HCT116 (cell line): ENCODE data around the gene ZFHX3. TPM values are rescaled to one million over a fixed set of nuclear protein-coding genes. Genes with fewer than 3 reads are reported as not detected.
"Not testable (repeated sequence)": the region's sequence is repeated elsewhere in the genome, so short reads cannot be mapped to it uniquely, and the experiment has no call there.

Experiments used
- ATAC-seq: fragments of 200-7000 bp; cut with Tn5 transposase; 2 replicates; pipeline ENCODE4 v1.9.1; 2020; ENCODE audit warnings: mild to moderate bottlenecking, moderate library complexity
- BruUV-seq: library from RNA; stranded (reverse); fragments of 400-500 nt; replicated peaks from 2 replicates; lab custom pipeline; 2021; lab: Mats Ljungman, UMichigan
- CTCF ChIA-PET: fragments of 300-600 bp; sonication (Branson Sonifier 250); formaldehyde crosslinking; loops from one replicate; lab custom pipeline; 2021; ENCODE audit warnings: antibody characterized with exemption; lab: Charles Lee
- POLR2A ChIA-PET: fragments of 300-600, 350-600 bp; sonication (Branson Sonifier 250); formaldehyde crosslinking; loops from one replicate; lab custom pipeline; 2021; ENCODE audit warnings: antibody characterized with exemption; lab: Charles Lee
- RAD21 ChIA-PET, 2 experiments: fragments of 300-600 bp; sonication (Branson Sonifier 250); formaldehyde crosslinking; loops; one replicate each; lab custom pipeline; 2023; ENCODE audit warnings: low total read pairs in 2 of 2; ENCODE audit not compliant: uncharacterized antibody in 2 of 2, unreplicated experiment in 2 of 2, low non-redundant PET in 1 of 2; lab: Charles Lee
- DNase-seq: peaks from one replicate; pipeline ENCODE4 v3.0.0-alpha.2; 2010; ENCODE audit warnings: low read depth, low spot score
- H2AFZ ChIP-seq: fragments of 200-600 bp; shearing (Covaris generic), sonication (generic); 2 replicates; pipeline ENCODE4 v1.6.1; 2017; ENCODE audit warnings: low read depth, mixed run types, mixed read lengths, antibody characterized with exemption, low read length; ENCODE audit not compliant: poor library complexity, severe bottlenecking
- H3K27ac ChIP-seq: 2 replicates; pipeline ENCODE4 v1.5.1; 2012; ENCODE audit warnings: low read depth, low read length
- H3K27me3 ChIP-seq: fragments of 200-600 bp; sonication (generic); 2 replicates; pipeline ENCODE4 v1.6.1; 2016; ENCODE audit warnings: mixed run types, low read length, mixed read lengths; ENCODE audit not compliant: insufficient read depth
- H3K36me3 ChIP-seq, 2 experiments: fragments of 200-500 bp in 1 of 2; fragments of 200-600 bp in 1 of 2; sonication (Bioruptor generic) in 1 of 2; sonication (generic) in 1 of 2; 2 replicates each; pipeline versions ENCODE4 v1.5.1 to v1.6.1; 2014 to 2016; ENCODE audit warnings: low read length in 2 of 2, inconsistent platforms in 1 of 2, mixed read lengths in 1 of 2, mixed run types in 1 of 2; ENCODE audit not compliant: insufficient read depth in 2 of 2, control insufficient read depth in 1 of 2
- H3K4me1 ChIP-seq, 2 experiments: fragments of 200-600 bp in 1 of 2; sonication (generic) in 1 of 2; 2 replicates each; pipeline versions ENCODE4 v1.5.1 to v1.6.1; 2012 to 2017; ENCODE audit warnings: low read length in 2 of 2, inconsistent platforms in 1 of 2, mild to moderate bottlenecking in 1 of 2, mixed read lengths in 1 of 2, mixed run types in 1 of 2, moderate library complexity in 1 of 2; ENCODE audit not compliant: insufficient read depth in 2 of 2, control insufficient read depth in 1 of 2
- H3K4me2 ChIP-seq: fragments of 200-600 bp; sonication (generic); 2 replicates; pipeline ENCODE4 v1.6.1; 2017; ENCODE audit warnings: mixed run types, low read length, mixed read lengths
- H3K4me3 ChIP-seq, 2 experiments: fragments of 200-600 bp in 1 of 2; sonication (generic) in 1 of 2; replicated peaks in 1 of 2; 2 replicates each; pipeline ENCODE4 v1.5.1; 2011 to 2016; ENCODE audit warnings: low read length in 2 of 2, control low read depth in 1 of 2, low read depth in 1 of 2, mild to moderate bottlenecking in 1 of 2, mixed read lengths in 1 of 2, mixed run types in 1 of 2
- H3K79me2 ChIP-seq: fragments of 200-600 bp; sonication (generic); 2 replicates; pipeline ENCODE4 v1.6.1; 2017; ENCODE audit warnings: mild to moderate bottlenecking, mixed run types, low read length, moderate library complexity, mixed read lengths; ENCODE audit not compliant: insufficient read depth
- H3K9ac ChIP-seq: fragments of 200-600 bp; sonication (generic); 2 replicates; pipeline ENCODE4 v1.6.1; 2016; ENCODE audit warnings: low read length, mixed read lengths
- H3K9me2 ChIP-seq: fragments of 200-600 bp; sonication (generic), shearing (Covaris generic); 2 replicates; pipeline ENCODE4 v1.6.1; 2017; ENCODE audit warnings: mixed run types, mild to moderate bottlenecking, moderate library complexity; ENCODE audit not compliant: insufficient read depth
- H3K9me3 ChIP-seq, 2 experiments: fragments of 200-500 bp in 1 of 2; fragments of 200-600 bp in 1 of 2; sonication (Bioruptor generic) in 1 of 2; sonication (generic) in 1 of 2; 2 replicates each; pipeline ENCODE4 v1.6.1; 2014 to 2017; ENCODE audit warnings: low read length in 2 of 2, mixed read lengths in 2 of 2, inconsistent platforms in 1 of 2, low read depth in 1 of 2, mild to moderate bottlenecking in 1 of 2, mixed run types in 1 of 2, moderate library complexity in 1 of 2; ENCODE audit not compliant: control insufficient read depth in 1 of 2, insufficient read depth in 1 of 2
- H4K20me1 ChIP-seq: fragments of 200-600 bp; sonication (generic), shearing (Covaris generic); 2 replicates; pipeline ENCODE4 v1.6.1; 2017; ENCODE audit warnings: mixed run types, mild to moderate bottlenecking, moderate library complexity; ENCODE audit not compliant: insufficient read depth
- CEBPB ChIP-seq: IDR thresholded peaks from 2 replicates; pipeline ENCODE4 v1.6.1; 2012; ENCODE audit warnings: low read depth
- intact Hi-C: fragments of 100-400 bp; cut with micrococcal nuclease; formaldehyde crosslinking; loops from 2 replicates; pipeline ENCODE4 v1.10.0; 2022
- total RNA-seq: library from RNA; stranded (reverse); gene quantifications from one replicate; pipeline ENCODE4 v1.2.1, GENCODE V29; 2021; ENCODE audit not compliant: unreplicated experiment

ZFHX3 gene
- total RNA-seq, 1 experiment from 2014 or later, result 6.3 TPM

- no peak overlapping the region for H3K27ac ChIP-seq
- H3K9me3 ChIP-seq, result no peaks in the 10 kb centered on the region
- peaks cover 15 to 23% of the 10 kb centered on the region in 2 experiments; a peak in 3 of 4 replicates for H3K4me1 ChIP-seq
- H3K9ac ChIP-seq, result no peak overlapping the region
- no peak for TF ChIP-seq CEBPB
- no peak overlapping the region for H2AFZ ChIP-seq
- H4K20me1 ChIP-seq, result no peaks in the 10 kb centered on the region
- ChIA-PET RAD21 (no interaction called here), CTCF (no interaction called here), POLR2A (no interaction called here)
- H3K36me3 ChIP-seq, result no peaks in the 10 kb centered on the region
- ATAC-seq (no peak), DNase-seq (no peak)
- no peaks in the 10 kb centered on the region for H3K27me3 ChIP-seq
- H3K4me2 ChIP-seq, result no peak overlapping the region
- H3K79me2 ChIP-seq, result no peaks in the 10 kb centered on the region
- intact Hi-C loops, result no loop called here
- BruUV-seq, result no TSS peak
- no peak overlapping the region for H3K4me3 ChIP-seq
- H3K9me2 ChIP-seq, result no peaks in the 10 kb centered on the region
Measured at GRCh38 chr16:73074382-73074781, 26.5 kb upstream of the ZFHX3 start.

- H3K4me3 ChIP-seq, BruUV-seq: not testable (repeated sequence)
- H3K4me1 ChIP-seq, result peaks cover 15 to 36% of the 10 kb centered on the region in 2 experiments; a peak in 3 of 4 replicates
Measured at GRCh38 chr16:73072051-73072450, 24.1 kb upstream of the ZFHX3 start.

More at GRCh38 chr16:73072051-73072450, 24.1 kb upstream of the ZFHX3 start:
- H3K9me2 ChIP-seq, CTCF ChIA-PET, H3K36me3 ChIP-seq, H3K9ac ChIP-seq, H3K27me3 ChIP-seq, intact Hi-C loops, ATAC-seq, POLR2A ChIA-PET, H3K79me2 ChIP-seq, H2AFZ ChIP-seq, H4K20me1 ChIP-seq, H3K4me2 ChIP-seq, RAD21 ChIA-PET, H3K27ac ChIP-seq, H3K9me3 ChIP-seq, DNase-seq: not testable (repeated sequence)
